ENCODE results near the gene SLC29A4. TPM values are rescaled to one million over a fixed set of nuclear protein-coding genes. Genes with fewer than 3 reads are reported as not detected.

The SLC29A4 gene
- total and polyA plus RNA-seq, 2 of the 13 experiments (the other 11 are each of a cell fraction or from before 2014, with no cell fraction given) = 29.7 to 31.7 TPM

- TF ChIP-seq, protein P1, sequence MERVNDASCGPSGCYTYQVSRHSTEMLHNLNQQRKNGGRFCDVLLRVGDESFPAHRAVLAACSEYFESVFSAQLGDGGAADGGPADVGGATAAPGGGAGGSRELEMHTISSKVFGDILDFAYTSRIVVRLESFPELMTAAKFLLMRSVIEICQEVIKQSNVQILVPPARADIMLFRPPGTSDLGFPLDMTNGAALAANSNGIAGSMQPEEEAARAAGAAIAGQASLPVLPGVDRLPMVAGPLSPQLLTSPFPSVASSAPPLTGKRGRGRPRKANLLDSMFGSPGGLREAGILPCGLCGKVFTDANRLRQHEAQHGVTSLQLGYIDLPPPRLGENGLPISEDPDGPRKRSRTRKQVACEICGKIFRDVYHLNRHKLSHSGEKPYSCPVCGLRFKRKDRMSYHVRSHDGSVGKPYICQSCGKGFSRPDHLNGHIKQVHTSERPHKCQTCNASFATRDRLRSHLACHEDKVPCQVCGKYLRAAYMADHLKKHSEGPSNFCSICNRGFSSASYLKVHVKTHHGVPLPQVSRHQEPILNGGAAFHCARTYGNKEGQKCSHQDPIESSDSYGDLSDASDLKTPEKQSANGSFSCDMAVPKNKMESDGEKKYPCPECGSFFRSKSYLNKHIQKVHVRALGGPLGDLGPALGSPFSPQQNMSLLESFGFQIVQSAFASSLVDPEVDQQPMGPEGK (CRISPR knock-in tag; IDR thresholded peaks at IDR 0.05) = peak; percentile 35; the same call in 1 of the 2 replicates
- TF ChIP-seq NR2F1 (CRISPR knock-in tag; IDR thresholded peaks at IDR 0.05) (peak in 1 of 2 experiments; percentile 33; a peak in 1 of 4 replicates), SRSF4 (IDR thresholded peaks at IDR 0.05; ENCODE audit: low read depth, low read length, poor library complexity, severe bottlenecking) (no peak), KDM6A (CRISPR knock-in tag; IDR thresholded peaks at IDR 0.05; ENCODE audit: low read depth) (0 out of 2 replicates have a peak, but pooled peaks have one; percentile 19), SNRNP70 (IDR thresholded peaks at IDR 0.05; ENCODE audit: low read depth, low read length) (no peak), ZFP62 (CRISPR knock-in tag; IDR thresholded peaks at IDR 0.05) (no peak), MXD4 (CRISPR knock-in tag; IDR thresholded peaks at IDR 0.05) (no peak), GPN1 (CRISPR knock-in tag; IDR thresholded peaks at IDR 0.05; ENCODE audit: borderline replicate concordance) (no peak), KLF9 (CRISPR knock-in tag; IDR thresholded peaks at IDR 0.05; ENCODE audit: low read depth) (no peak), ZNF207 (IDR thresholded peaks at IDR 0.05; ENCODE audit: borderline replicate concordance) (no peak), ZNF746 (CRISPR knock-in tag; IDR thresholded peaks at IDR 0.05) (no peak), ZFP36 (IDR thresholded peaks at IDR 0.05; ENCODE audit: borderline replicate concordance, low read depth, low read length, partially characterized antibody) (no peak), ZBTB20 (CRISPR knock-in tag; IDR thresholded peaks at IDR 0.05; ENCODE audit: borderline replicate concordance, low read depth) (no peak), HMGA1 (CRISPR knock-in tag; conservative IDR thresholded peaks at IDR 0.05) (no peak), ZNF598 (CRISPR knock-in tag; IDR thresholded peaks at IDR 0.05; ENCODE audit: borderline replicate concordance) (peak; percentile 41; the same call in 1 of the 2 replicates), IKZF4 (CRISPR knock-in tag; IDR thresholded peaks at IDR 0.05; ENCODE audit: borderline replicate concordance, low read depth, not compliant biosample characterization) (no peak), RAD51 (IDR thresholded peaks at IDR 0.05; ENCODE audit: borderline replicate concordance) (no peak), ZBTB7B (CRISPR knock-in tag; IDR thresholded peaks at IDR 0.05) (no peak), MIER2 (CRISPR knock-in tag; IDR thresholded peaks at IDR 0.05) (no peak), ZNF260 (CRISPR knock-in tag; IDR thresholded peaks at IDR 0.05; ENCODE audit: borderline replicate concordance, low read depth) (no peak), MZF1 (CRISPR knock-in tag; IDR thresholded peaks at IDR 0.05; ENCODE audit: borderline replicate concordance) (no peak), WIZ (CRISPR knock-in tag; IDR thresholded peaks at IDR 0.05) (no peak), CHD2 (IDR thresholded peaks at IDR 0.05; ENCODE audit: low read depth, low read length) (no peak), ZNF460 (CRISPR knock-in tag; IDR thresholded peaks at IDR 0.05; ENCODE audit: borderline replicate concordance) (peak; percentile 29; the same call in 1 of the 2 replicates), HOXA7 (CRISPR knock-in tag; IDR thresholded peaks at IDR 0.05) (no peak)
- TF ChIP-seq, protein P2, sequence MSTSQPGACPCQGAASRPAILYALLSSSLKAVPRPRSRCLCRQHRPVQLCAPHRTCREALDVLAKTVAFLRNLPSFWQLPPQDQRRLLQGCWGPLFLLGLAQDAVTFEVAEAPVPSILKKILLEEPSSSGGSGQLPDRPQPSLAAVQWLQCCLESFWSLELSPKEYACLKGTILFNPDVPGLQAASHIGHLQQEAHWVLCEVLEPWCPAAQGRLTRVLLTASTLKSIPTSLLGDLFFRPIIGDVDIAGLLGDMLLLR (CRISPR knock-in tag; IDR thresholded peaks at IDR 0.05) = no peak
- TF ChIP-seq, protein P3, sequence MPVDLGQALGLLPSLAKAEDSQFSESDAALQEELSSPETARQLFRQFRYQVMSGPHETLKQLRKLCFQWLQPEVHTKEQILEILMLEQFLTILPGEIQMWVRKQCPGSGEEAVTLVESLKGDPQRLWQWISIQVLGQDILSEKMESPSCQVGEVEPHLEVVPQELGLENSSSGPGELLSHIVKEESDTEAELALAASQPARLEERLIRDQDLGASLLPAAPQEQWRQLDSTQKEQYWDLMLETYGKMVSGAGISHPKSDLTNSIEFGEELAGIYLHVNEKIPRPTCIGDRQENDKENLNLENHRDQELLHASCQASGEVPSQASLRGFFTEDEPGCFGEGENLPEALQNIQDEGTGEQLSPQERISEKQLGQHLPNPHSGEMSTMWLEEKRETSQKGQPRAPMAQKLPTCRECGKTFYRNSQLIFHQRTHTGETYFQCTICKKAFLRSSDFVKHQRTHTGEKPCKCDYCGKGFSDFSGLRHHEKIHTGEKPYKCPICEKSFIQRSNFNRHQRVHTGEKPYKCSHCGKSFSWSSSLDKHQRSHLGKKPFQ (CRISPR knock-in tag; IDR thresholded peaks at IDR 0.05; ENCODE audit: insufficient replicate concordance) = peak; percentile 39
Observed at GRCh38 chr7:5238500-5238899, 44.2 kb upstream of the SLC29A4 start (continued).
